ENCODE data around the gene LBHD1. TPM values are rescaled to one million over a fixed set of nuclear protein-coding genes. Genes with fewer than 3 reads are reported as not detected.

LBHD1 gene
- total RNA-seq, 3 donors from 2014 or later: 7.4 to 10.6 (median 10.6) TPM

DNA sequence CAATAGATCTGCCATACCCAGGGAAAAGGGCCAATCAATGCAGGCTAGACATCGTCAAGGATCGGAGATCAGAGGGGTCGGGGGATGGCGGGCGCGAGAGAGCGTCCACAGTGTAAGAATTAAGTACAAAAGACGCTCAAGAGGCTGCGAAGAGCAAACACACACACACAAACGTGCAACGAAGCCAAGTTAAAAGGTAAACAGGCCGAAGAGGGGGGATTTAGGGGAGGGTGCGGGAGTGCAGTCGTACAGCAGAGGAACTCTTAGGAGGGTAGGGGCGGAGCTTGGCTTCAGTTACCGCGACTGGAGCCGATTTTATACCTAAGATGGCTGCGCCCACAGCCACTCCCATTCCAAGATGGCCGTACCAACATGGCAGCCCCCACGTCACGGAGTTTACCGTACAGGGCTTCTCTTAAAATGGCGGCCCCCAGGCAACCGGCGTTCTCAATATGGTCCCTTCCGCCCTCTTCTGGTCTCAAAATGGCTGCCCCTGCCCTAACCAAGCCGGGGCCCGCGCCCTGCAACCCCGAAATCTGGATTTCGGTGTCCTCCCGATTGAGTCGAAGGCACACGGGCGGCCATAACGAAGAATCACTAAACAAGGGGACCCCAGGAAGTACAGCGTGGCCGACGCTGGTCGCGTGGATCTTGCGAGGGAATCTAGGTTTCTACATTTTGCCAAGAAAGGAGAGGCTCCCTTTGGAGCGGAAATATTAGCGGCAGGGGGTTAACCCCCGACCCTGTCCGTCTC is 37.4 kb upstream of the LBHD1 start:
- intact Hi-C loops (cut with DNase I, micrococcal nuclease): no loop called here
- H3K4me1 ChIP-seq (ENCODE audit: low read depth): peaks cover 34% of the 10 kb centered on the region

DNA sequence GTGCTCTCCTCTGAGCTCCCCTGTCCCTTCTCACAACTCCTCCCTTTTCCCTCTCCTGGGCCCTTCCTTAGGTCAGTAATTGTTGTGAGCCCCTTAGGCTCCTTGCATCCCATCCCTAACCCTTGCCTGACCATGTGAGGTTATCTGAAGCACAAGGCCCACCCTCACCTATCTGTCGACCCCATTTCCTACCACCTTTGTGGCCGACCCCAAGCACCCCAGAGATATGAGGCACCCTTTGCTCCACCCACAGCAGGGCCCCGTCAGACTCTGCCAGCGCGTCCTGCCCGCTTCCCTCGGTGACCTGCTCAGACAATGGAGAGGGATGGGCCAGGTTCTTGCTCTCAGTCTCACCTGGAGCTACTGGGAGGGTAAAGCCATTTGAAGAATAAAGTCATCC is 36.7 kb upstream of the LBHD1 start:
- intact Hi-C loops (cut with DNase I, micrococcal nuclease): no loop called here
- ATAC-seq: peak; percentile 22
- TF ChIP-seq, protein P1, sequence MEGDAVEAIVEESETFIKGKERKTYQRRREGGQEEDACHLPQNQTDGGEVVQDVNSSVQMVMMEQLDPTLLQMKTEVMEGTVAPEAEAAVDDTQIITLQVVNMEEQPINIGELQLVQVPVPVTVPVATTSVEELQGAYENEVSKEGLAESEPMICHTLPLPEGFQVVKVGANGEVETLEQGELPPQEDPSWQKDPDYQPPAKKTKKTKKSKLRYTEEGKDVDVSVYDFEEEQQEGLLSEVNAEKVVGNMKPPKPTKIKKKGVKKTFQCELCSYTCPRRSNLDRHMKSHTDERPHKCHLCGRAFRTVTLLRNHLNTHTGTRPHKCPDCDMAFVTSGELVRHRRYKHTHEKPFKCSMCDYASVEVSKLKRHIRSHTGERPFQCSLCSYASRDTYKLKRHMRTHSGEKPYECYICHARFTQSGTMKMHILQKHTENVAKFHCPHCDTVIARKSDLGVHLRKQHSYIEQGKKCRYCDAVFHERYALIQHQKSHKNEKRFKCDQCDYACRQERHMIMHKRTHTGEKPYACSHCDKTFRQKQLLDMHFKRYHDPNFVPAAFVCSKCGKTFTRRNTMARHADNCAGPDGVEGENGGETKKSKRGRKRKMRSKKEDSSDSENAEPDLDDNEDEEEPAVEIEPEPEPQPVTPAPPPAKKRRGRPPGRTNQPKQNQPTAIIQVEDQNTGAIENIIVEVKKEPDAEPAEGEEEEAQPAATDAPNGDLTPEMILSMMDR (IDR thresholded peaks at IDR 0.05): no peak
- Histone ChIP-seq H3K4me1 (ENCODE audit: low read depth) (peaks cover 34% of the 10 kb centered on the region), H3K36me3 (ENCODE audit: low read depth) (no peaks in the 10 kb centered on the region), H3K9me3 (no peaks in the 10 kb centered on the region), H3K4me3 (peak overlapping the region; percentile 9)
- peak; percentile 57 to 77 (median 73) for DNase-seq

More for the DNA sequence above, 37.4 kb upstream of the LBHD1 start:
- TF ChIP-seq, protein P1 (IDR thresholded peaks at IDR 0.05): no peak
- DNase-seq: peak; percentile 95 to 99 (median 98)
- peak; percentile 82 for ATAC-seq
- no peaks in the 10 kb centered on the region for H3K9me3 ChIP-seq
- H3K36me3 ChIP-seq (ENCODE audit: low read depth): no peaks in the 10 kb centered on the region
- H3K4me3 ChIP-seq: peak overlapping the region; percentile 9

DNA sequence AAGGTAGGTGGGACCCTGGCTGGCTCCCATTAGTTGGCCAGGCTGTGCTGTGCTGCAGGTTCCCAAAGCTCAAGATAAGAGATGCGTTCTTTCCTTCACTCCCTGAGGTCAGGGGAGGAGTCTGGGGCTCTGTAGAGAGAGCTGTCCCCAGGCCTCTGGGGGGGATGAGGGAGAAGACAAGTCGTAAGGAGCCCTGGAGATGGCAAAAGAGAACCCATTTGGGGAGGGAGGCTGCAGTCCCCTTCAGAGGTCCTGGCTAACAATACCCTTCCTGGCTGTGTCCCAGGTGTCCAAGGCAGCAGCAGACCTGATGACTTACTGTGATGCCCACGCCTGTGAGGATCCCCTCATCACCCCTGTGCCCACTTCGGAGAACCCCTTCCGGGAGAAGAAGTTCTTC is 36.3 kb upstream of the LBHD1 start:
- H3K4me1 ChIP-seq (ENCODE audit: low read depth): peaks cover 38% of the 10 kb centered on the region
- intact Hi-C loops (cut with DNase I, micrococcal nuclease): no loop called here

DNA sequence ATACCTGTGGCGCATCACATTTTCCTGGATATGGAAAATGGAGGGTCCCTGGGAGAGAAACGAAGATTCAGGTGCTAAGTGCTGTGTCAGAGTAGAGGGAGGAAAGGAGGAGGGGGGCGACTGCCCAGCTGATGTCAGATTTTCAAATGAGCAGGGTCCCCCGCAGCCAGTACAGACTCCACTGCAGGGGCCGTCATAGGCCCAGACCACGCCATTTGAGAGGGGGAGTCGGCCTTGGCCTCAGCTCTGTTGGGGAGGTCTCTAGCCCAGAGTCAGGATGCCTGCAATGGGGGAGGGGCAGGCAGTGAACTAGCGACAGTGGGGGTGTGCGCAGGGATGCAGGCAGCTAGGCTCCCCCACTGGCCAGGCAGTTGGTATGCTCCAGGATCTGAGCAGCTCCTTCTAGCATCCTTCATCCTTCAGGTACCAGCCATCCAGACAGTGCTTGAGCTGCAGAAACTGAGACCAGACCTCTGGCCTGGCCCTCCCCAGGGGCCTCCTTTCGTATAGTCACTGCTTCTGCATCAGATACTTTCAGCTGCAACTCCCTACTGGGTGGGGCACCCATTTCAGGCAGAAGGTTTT is 35.3 kb upstream of the LBHD1 start, which contains the start of the genes BSCL2 and GNG3:
BSCL2 (minus strand) TSS at position 148 of the 585 bp plus-strand sequence. CDS start 229 bp downstream, outside the sequence.
GNG3 (plus strand) TSS at position 400 of the 585 bp plus-strand sequence. CDS start 620 bp downstream, outside the sequence.
- ATAC-seq (no peak), DNase-seq (peak; percentile 33 to 58 (median 47))
- Histone ChIP-seq H3K4me3 (peak within 1 kb of the TSS; percentile 47), H3K4me1 (ENCODE audit: low read depth) (peaks cover 32% of the 10 kb centered on the region), H3K36me3 (ENCODE audit: low read depth) (no peaks in the 10 kb centered on the region), H3K9me3 (no peaks in the 10 kb centered on the region)
- intact Hi-C loops (cut with DNase I, micrococcal nuclease): no loop called here
- TF ChIP-seq, protein P1 (IDR thresholded peaks at IDR 0.05): no peak

More for the DNA sequence above, 36.3 kb upstream of the LBHD1 start:
- no peak overlapping the region for H3K4me3 ChIP-seq
- no peaks in the 10 kb centered on the region for H3K9me3 ChIP-seq
- DNase-seq (peak; percentile 31 to 51 (median 36)), ATAC-seq (no peak)
- no peaks in the 10 kb centered on the region for H3K36me3 ChIP-seq (ENCODE audit: low read depth)
- TF ChIP-seq, protein P1 (IDR thresholded peaks at IDR 0.05): no peak

DNA sequence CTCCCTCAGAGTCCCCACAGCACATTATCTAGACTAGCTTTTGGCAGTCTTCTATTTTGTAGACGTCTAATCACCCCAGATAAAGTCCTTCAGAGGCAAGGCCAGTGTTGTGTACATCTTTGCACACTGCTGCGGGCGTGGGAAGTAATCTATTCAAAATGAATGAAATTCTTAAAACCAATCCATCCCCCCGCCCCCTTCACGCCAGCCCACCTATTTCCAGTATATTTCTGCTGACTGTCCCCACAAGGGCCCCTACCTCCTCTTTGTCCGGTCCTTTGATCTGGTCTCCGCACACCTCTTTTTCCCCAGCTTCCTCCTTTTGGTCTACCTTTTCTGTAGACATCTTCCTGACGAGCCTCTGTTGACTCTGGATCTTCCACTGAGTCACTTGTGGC is 34.8 kb upstream of the LBHD1 start:
- no peak overlapping the region for H3K4me3 ChIP-seq
- H3K9me3 ChIP-seq: no peaks in the 10 kb centered on the region
- ATAC-seq (no peak), DNase-seq (peak; percentile 34 to 50 (median 37))
- H3K36me3 ChIP-seq (ENCODE audit: low read depth): no peaks in the 10 kb centered on the region
- H3K4me1 ChIP-seq (ENCODE audit: low read depth): peaks cover 32% of the 10 kb centered on the region
- TF ChIP-seq, protein P1 (IDR thresholded peaks at IDR 0.05): no peak
- intact Hi-C loops (cut with DNase I, micrococcal nuclease): no loop called here

Data from mucosa of descending colon (tissue), 3 donors.